K562 (cell line): ENCODE results near the gene ADGRL3. TPM values are rescaled to one million over a fixed set of nuclear protein-coding genes. Genes with fewer than 3 reads are reported as not detected.

Experiments used
- ATAC-seq: fragments of 200-7000 bp; cut with Tn5 transposase; 3 replicates; pipeline ENCODE4 v1.9.1; 2020; ENCODE audit warnings: moderate library complexity
- BruUV-seq: library from RNA; stranded (reverse); fragments of 400-500 nt; replicated peaks from 2 replicates; lab custom pipeline; 2021; lab: Mats Ljungman, UMichigan
- CTCF ChIA-PET: fragments of 300-600 bp; formaldehyde crosslinking; extraction: SDS; loops from one replicate; lab custom pipeline; 2021; ENCODE audit warnings: low intra/inter-chr PET ratio; lab: Yijun Ruan, JAX
- POLR2A ChIA-PET: fragments of 300-600, 350-650 bp; sonication (Branson Sonifier 250); formaldehyde crosslinking; extraction: SDS; loops from one replicate; lab custom pipeline; 2021; ENCODE audit warnings: antibody characterized with exemption, inconsistent platforms; lab: Yijun Ruan, JAX
- DNase-seq, 4 experiments: peaks; one replicate each; pipeline versions ENCODE4 v3.0.0 to v3.0.0-alpha.2; 2011 to 2018; ENCODE audit warnings: low spot score in 3 of 4, mixed read lengths in 3 of 4; ENCODE audit errors: extremely low read depth in 1 of 4
- FAIRE-seq: peaks from 2 replicates; lab custom pipeline; 2011; peaks lifted over from hg19 to GRCh38; lab: Jason Lieb, UNC
- H2AFZ ChIP-seq: 2 replicates; pipeline ENCODE4 v1.6.0; 2011; ENCODE audit warnings: low read depth, low read length, control low read depth, inconsistent platforms
- H3K27ac ChIP-seq: fragments of 200-600 bp; 3 replicates; pipeline ENCODE4 v1.8.0; 2011; ENCODE audit warnings: low read depth, mild to moderate bottlenecking, control low read depth, inconsistent platforms, low read length, moderate library complexity, mixed read lengths; ENCODE audit errors: extremely low read depth
- H3K27me3 ChIP-seq, 2 experiments: fragments of 300-600 bp in 1 of 2; 2 replicates in 1 of 2; 3 replicates in 1 of 2; pipeline versions ENCODE4 v1.6.0 to v1.8.0; 2011; ENCODE audit warnings: inconsistent platforms in 2 of 2, low read length in 2 of 2, mild to moderate bottlenecking in 1 of 2, mixed read lengths in 1 of 2, moderate library complexity in 1 of 2; ENCODE audit not compliant: control insufficient read depth in 2 of 2, insufficient read depth in 2 of 2
- H3K36me3 ChIP-seq: fragments of 300-600 bp; 3 replicates; pipeline ENCODE4 v1.8.0; 2011; ENCODE audit warnings: mild to moderate bottlenecking, low read length, inconsistent platforms; ENCODE audit not compliant: control insufficient read depth, insufficient read depth
- H3K4me1 ChIP-seq, 2 experiments: fragments of 200-600 bp in 1 of 2; replicated peaks in 1 of 2; 2 replicates in 1 of 2; 3 replicates in 1 of 2; pipeline versions ENCODE4 v1.5.1 to v1.8.0; 2011; ENCODE audit warnings: inconsistent platforms in 2 of 2, low read length in 2 of 2, mild to moderate bottlenecking in 1 of 2, mixed read lengths in 1 of 2, moderate library complexity in 1 of 2; ENCODE audit not compliant: control insufficient read depth in 2 of 2, insufficient read depth in 2 of 2
- H3K4me2 ChIP-seq: 2 replicates; pipeline ENCODE4 v1.6.1; 2011; ENCODE audit warnings: low read length, control low read depth, inconsistent platforms, mixed read lengths; ENCODE audit not compliant: insufficient read depth
- H3K4me3 ChIP-seq: fragments of 200-600 bp; sonication (generic), shearing (Covaris generic); 2 replicates; pipeline ENCODE4 v1.5.1; 2016; ENCODE audit warnings: control low read depth, inconsistent platforms
- H3K79me2 ChIP-seq: fragments of 200-600 bp; 3 replicates; pipeline ENCODE4 v1.8.0; 2011; ENCODE audit warnings: low read length, inconsistent platforms; ENCODE audit not compliant: control insufficient read depth, insufficient read depth
- H3K9ac ChIP-seq, 2 experiments: 2 replicates each; pipeline versions ENCODE4 v1.6.0 to v1.6.1; 2011; ENCODE audit warnings: low read depth in 2 of 2, low read length in 2 of 2, control low read depth in 1 of 2, inconsistent platforms in 1 of 2, mild to moderate bottlenecking in 1 of 2, mixed read lengths in 1 of 2; ENCODE audit not compliant: insufficient read depth in 1 of 2
- H3K9me1 ChIP-seq: one replicate; pipeline ENCODE4 v1.6.0; 2011; ENCODE audit warnings: inconsistent platforms, mild to moderate bottlenecking, low read length, moderate library complexity; ENCODE audit not compliant: control insufficient read depth, insufficient read depth
- H3K9me3 ChIP-seq: replicated peaks from 2 replicates; pipeline ENCODE4 v1.5.1; 2011; ENCODE audit warnings: low read depth, low read length, inconsistent platforms; ENCODE audit not compliant: control insufficient read depth, insufficient read depth
- H4K20me1 ChIP-seq: replicated peaks from 2 replicates; pipeline ENCODE4 v1.6.1; 2011; ENCODE audit warnings: low read length, inconsistent platforms, mixed read lengths; ENCODE audit not compliant: control insufficient read depth, insufficient read depth
- BRCA1 ChIP-seq, 2 experiments: fragments of 450-650 bp in 1 of 2; sonication (generic) in 1 of 2; formaldehyde crosslinking in 1 of 2; IDR thresholded peaks; 2 replicates each; pipeline versions ENCODE4 v1.5.0 to v1.6.1; 2017 to 2020; ENCODE audit warnings: mild to moderate bottlenecking in 1 of 2, missing genetic modification reagents in 1 of 2
- BRD9 ChIP-seq: fragments of 450-650 bp; IDR thresholded peaks from 2 replicates; pipeline ENCODE4 v1.6.1; 2018; ENCODE audit warnings: low read depth; ENCODE audit not compliant: partially characterized antibody
- ERF ChIP-seq: fragments of 450-650 bp; formaldehyde crosslinking; IDR thresholded peaks from 2 replicates; pipeline ENCODE4 v1.4.0; 2020; ENCODE audit warnings: mild to moderate bottlenecking, mixed read lengths
- FOSL1 ChIP-seq: fragments of 200-800 bp; sonication (Bioruptor generic); conservative IDR thresholded peaks from 2 replicates; pipeline ENCODE4 v1.6.1; 2016; ENCODE audit warnings: missing genetic modification characterization, missing compliant biosample characterization
- GATAD2A ChIP-seq: fragments of 450-650 bp; IDR thresholded peaks from 2 replicates; pipeline ENCODE4 v1.6.1; 2017
- POLR2H ChIP-seq: IDR thresholded peaks from 2 replicates; pipeline ENCODE4 v1.6.1; 2016; ENCODE audit warnings: missing genetic modification characterization, low read depth, mild to moderate bottlenecking, control low read depth, missing compliant biosample characterization, moderate library complexity
- TSHZ1 ChIP-seq: fragments of 250-450 bp; sonication (Bioruptor Pico); IDR thresholded peaks from 2 replicates; pipeline ENCODE4 v1.4.0; 2020; ENCODE audit warnings: mild to moderate bottlenecking, moderate library complexity
- USF1 ChIP-seq: sonication (generic); formaldehyde crosslinking; IDR thresholded peaks from 2 replicates; pipeline ENCODE4 v1.9.0; 2022; ENCODE audit warnings: mild to moderate bottlenecking, missing genetic modification reagents
- ZFPM2 ChIP-seq: fragments of 250-450 bp; sonication (Bioruptor Pico); IDR thresholded peaks from 2 replicates; pipeline ENCODE4 v1.5.1; 2022; ENCODE audit warnings: mild to moderate bottlenecking
- ZKSCAN8 ChIP-seq: fragments of 200-800 bp; sonication (Bioruptor generic); IDR thresholded peaks from 2 replicates; pipeline ENCODE4 v1.6.1; 2016; ENCODE audit warnings: missing genetic modification characterization, missing compliant biosample characterization
- ZNF436 ChIP-seq: fragments of 250-450, 450-650 bp; sonication (Bioruptor Pico); formaldehyde crosslinking; IDR thresholded peaks from 2 replicates; pipeline ENCODE4 v1.7.0; 2020; ENCODE audit warnings: mild to moderate bottlenecking
- ZNF551 ChIP-seq: fragments of 250-450 bp; sonication (Bioruptor Pico); IDR thresholded peaks from 2 replicates; pipeline ENCODE4 v1.5.0; 2021; ENCODE audit warnings: mild to moderate bottlenecking, moderate library complexity
- ZNF584 ChIP-seq: fragments of 200-800 bp; sonication (Bioruptor generic); IDR thresholded peaks from 2 replicates; pipeline ENCODE4 v1.6.1; 2016; ENCODE audit warnings: low read depth, mild to moderate bottlenecking, missing genetic modification characterization, missing compliant biosample characterization
- WGBS: fragments of 100-300 bp; shearing (Covaris generic); methylation state at CpG from one replicate; pipeline ENCODE4 v1.1.6; 2016; ENCODE audit warnings: low coverage, mixed read lengths; ENCODE audit not compliant: insufficient coverage; ENCODE audit errors: missing lambda C conversion rate; 5-methylcytosine and 5-hydroxymethylcytosine counted together
- in situ Hi-C: fragments of 300-500 bp; cut with MboI; formaldehyde crosslinking; loops from 4 replicates; pipeline ENCODE4 v1.15.0; 2018; ENCODE audit warnings: inconsistent platforms, mixed read lengths
- intact Hi-C: fragments of 100-400 bp; cut with micrococcal nuclease; formaldehyde crosslinking; loops from 2 replicates; pipeline ENCODE4 v1.14.2; 2022
- polyA plus RNA-seq, 8 experiments: library from polyadenylated mRNA; depleted of rRNA in 4 of 8; stranded (reverse) in 5 of 8; unstranded in 3 of 8; fragments of >200 nt; fragmentation: Nextera tagmentation in 2 of 8; fragmentation: Illumina TruSeq in 1 of 8; extraction: Ambion mirVana in 2 of 8; extraction: Trizol in 1 of 8; gene quantifications; 2 replicates each; pipeline versions ENCODE4 v1.2.1 to v1.2.3, GENCODE V29; 2011 to 2014; ENCODE audit warnings: inconsistent platforms in 1 of 8, missing spikeins in 1 of 8
- total RNA-seq, 7 experiments: library from RNA; depleted of rRNA in 6 of 7; stranded (reverse); fragments of >200 nt in 6 of 7; fragmentation: Illumina TruSeq in 2 of 7; extraction: Trizol in 2 of 7; gene quantifications; 2 replicates each; pipeline versions ENCODE4 v1.2.1 to v1.2.3, GENCODE V29; 2011 to 2021; ENCODE audit warnings: low replicate concordance in 1 of 7
- TF ChIP-seq, protein P1 (sequence below): sonication (generic); formaldehyde crosslinking; IDR thresholded peaks from 2 replicates; pipeline ENCODE4 v1.8.1; 2023; ENCODE audit warnings: mild to moderate bottlenecking, missing genetic modification reagents
- TF ChIP-seq, protein P2 (sequence below): fragments of 450-650 bp; IDR thresholded peaks from 2 replicates; pipeline ENCODE4 v1.6.1; 2016; ENCODE audit warnings: missing biosample characterization, missing genetic modification characterization

ADGRL3 gene
- total and polyA plus RNA-seq, 9 of the 15 experiments (the other 6 are each of a cell fraction or from before 2014, with no cell fraction given) = 0.03 to 0.14 (median 0.04) TPM; not detected in 2

- TF ChIP-seq BRCA1 (IDR thresholded peaks at IDR 0.05) (no peak), BRCA1 (CRISPR knock-in tag; IDR thresholded peaks at IDR 0.05) (no peak), ZKSCAN8 (no peak)
- TF ChIP-seq, all 486 proteins: peak for 0
Observed at GRCh38 chr4:61292322-61292721, 92.2 kb downstream of the ADGRL3 start (continued).

DNA sequence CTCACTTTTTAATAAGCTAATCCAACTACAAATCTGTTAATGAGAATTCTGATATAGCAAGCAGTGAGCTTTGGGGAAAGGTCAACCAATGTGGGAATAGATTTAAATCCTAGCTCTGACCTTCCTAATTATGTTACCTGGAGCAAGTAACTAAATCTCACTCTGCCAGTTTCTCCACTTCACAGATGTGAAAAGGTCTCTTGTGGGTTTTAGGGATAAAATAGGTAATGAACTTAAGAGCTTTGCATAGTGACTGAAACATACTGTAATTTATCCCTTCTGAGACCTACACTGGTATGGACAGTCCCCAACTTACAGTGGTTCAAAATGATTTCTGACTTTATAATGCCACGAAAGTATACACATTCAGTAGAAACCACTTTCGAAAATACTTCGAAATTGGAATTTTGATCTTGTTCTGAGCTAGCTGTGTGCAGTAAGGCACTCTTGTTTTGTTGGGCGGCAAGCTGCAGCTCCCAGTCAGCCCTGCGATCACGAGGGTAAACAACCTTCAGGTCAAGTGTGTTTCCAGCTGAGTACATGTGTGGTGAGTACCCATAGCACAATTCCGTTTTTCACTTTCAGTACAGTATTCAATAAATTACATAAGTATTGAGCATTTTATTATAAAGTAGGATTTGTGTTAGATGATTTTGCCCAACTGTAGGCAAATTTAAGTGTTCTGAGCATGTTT is 93.7 kb downstream of the ADGRL3 start:
- no peak overlapping the region for H3K27ac ChIP-seq
- H3K4me1 ChIP-seq = no peaks in the 10 kb centered on the region
- 1% methylated on average over 7 of the region's 7 CpGs for WGBS
- H3K4me3 ChIP-seq = no peak overlapping the region
- no peak for DNase-seq
- ChIA-PET CTCF (no interaction called here), POLR2A (no interaction called here)
- BruUV-seq = no TSS peak
- intact Hi-C loops = no loop called here
- no peaks in the 10 kb centered on the region for H4K20me1 ChIP-seq
- H3K9me3 ChIP-seq = no peaks in the 10 kb centered on the region
- no peak overlapping the region for H3K4me2 ChIP-seq
- H3K9ac ChIP-seq = no peak overlapping the region
- H3K27me3 ChIP-seq = no peaks in the 10 kb centered on the region
- no peak overlapping the region for H2AFZ ChIP-seq
- no peak for ATAC-seq
- in situ Hi-C loops = no loop called here
- H3K79me2 ChIP-seq = no peaks in the 10 kb centered on the region
- no peaks in the 10 kb centered on the region for H3K36me3 ChIP-seq
- no peaks in the 10 kb centered on the region for H3K9me1 ChIP-seq
- FAIRE-seq = no peak
- no peak for TF ChIP-seq ZNF551 (CRISPR knock-in tag)
- TF ChIP-seq ERF (CRISPR knock-in tag) = no peak
- no peak for TF ChIP-seq BRD9
- no peak for TF ChIP-seq ZFPM2 (CRISPR knock-in tag)
- TF ChIP-seq, protein P1, sequence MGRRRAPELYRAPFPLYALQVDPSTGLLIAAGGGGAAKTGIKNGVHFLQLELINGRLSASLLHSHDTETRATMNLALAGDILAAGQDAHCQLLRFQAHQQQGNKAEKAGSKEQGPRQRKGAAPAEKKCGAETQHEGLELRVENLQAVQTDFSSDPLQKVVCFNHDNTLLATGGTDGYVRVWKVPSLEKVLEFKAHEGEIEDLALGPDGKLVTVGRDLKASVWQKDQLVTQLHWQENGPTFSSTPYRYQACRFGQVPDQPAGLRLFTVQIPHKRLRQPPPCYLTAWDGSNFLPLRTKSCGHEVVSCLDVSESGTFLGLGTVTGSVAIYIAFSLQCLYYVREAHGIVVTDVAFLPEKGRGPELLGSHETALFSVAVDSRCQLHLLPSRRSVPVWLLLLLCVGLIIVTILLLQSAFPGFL (CRISPR knock-in tag) = no peak
- no peak for TF ChIP-seq ZNF436 (CRISPR knock-in tag)
- no peak for TF ChIP-seq FOSL1 (tag)
- no peak for TF ChIP-seq POLR2H (tag)
- no peak for TF ChIP-seq TSHZ1 (CRISPR knock-in tag)
- TF ChIP-seq, protein P2, sequence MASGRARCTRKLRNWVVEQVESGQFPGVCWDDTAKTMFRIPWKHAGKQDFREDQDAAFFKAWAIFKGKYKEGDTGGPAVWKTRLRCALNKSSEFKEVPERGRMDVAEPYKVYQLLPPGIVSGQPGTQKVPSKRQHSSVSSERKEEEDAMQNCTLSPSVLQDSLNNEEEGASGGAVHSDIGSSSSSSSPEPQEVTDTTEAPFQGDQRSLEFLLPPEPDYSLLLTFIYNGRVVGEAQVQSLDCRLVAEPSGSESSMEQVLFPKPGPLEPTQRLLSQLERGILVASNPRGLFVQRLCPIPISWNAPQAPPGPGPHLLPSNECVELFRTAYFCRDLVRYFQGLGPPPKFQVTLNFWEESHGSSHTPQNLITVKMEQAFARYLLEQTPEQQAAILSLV (tag) = no peak
- no peak for TF ChIP-seq ZNF584 (CRISPR knock-in tag)
- no peak for TF ChIP-seq USF1 (CRISPR knock-in tag)
- no peak for TF ChIP-seq GATAD2A
